H1 (cell line): Measurements from ENCODE around the gene TLE3. TPM values are rescaled to one million over a fixed set of nuclear protein-coding genes. Genes with fewer than 3 reads are reported as not detected.

Experiments used
- CTCF ChIA-PET: fragments of 300-600 bp; sonication (Branson Sonifier 250); formaldehyde crosslinking; loops from one replicate; lab custom pipeline; 2021; ENCODE audit not compliant: partially characterized antibody; lab: Charles Lee
- POLR2A ChIA-PET: fragments of 300-600 bp; sonication (Branson Sonifier 250); formaldehyde crosslinking; loops from one replicate; lab custom pipeline; 2021; ENCODE audit warnings: inconsistent platforms; ENCODE audit not compliant: partially characterized antibody; lab: Charles Lee
- DNase-seq, 2 experiments: peaks; one replicate each; pipeline versions ENCODE4 v3.0.0 to v3.0.0-alpha.2; 2010 to 2022; ENCODE audit warnings: low spot score in 2 of 2, low read depth in 1 of 2, mixed read lengths in 1 of 2
- FAIRE-seq: peaks from 2 replicates; lab custom pipeline; 2011; peaks lifted over from hg19 to GRCh38; lab: Jason Lieb, UNC
- H2AFZ ChIP-seq: 2 replicates; pipeline ENCODE4 v1.8.1; 2012; ENCODE audit warnings: low read length, inconsistent platforms
- H2AK5ac ChIP-seq: 2 replicates; pipeline ENCODE4 v1.6.1; 2013; ENCODE audit warnings: low read depth, low read length
- H2BK120ac ChIP-seq: replicated peaks from 2 replicates; pipeline ENCODE3; 2013; ENCODE audit warnings: low read depth, low read length, inconsistent platforms
- H2BK12ac ChIP-seq: 2 replicates; pipeline ENCODE4 v1.6.1; 2013; ENCODE audit warnings: low read depth, low read length
- H2BK15ac ChIP-seq: 2 replicates; pipeline ENCODE4 v1.6.1; 2013; ENCODE audit warnings: low read length
- H2BK20ac ChIP-seq: 2 replicates; pipeline ENCODE4 v1.6.1; 2013; ENCODE audit warnings: low read length
- H2BK5ac ChIP-seq: 2 replicates; pipeline ENCODE4 v1.6.1; 2013; ENCODE audit warnings: low read depth, low read length
- H3K14ac ChIP-seq: 2 replicates; pipeline ENCODE4 v1.6.1; 2013; ENCODE audit warnings: inconsistent platforms; ENCODE audit not compliant: insufficient read length
- H3K18ac ChIP-seq: 2 replicates; pipeline ENCODE4 v1.6.1; 2013; ENCODE audit warnings: low read length; ENCODE audit errors: extremely low read depth
- H3K23ac ChIP-seq: 2 replicates; pipeline ENCODE4 v1.6.1; 2013; ENCODE audit warnings: inconsistent platforms; ENCODE audit not compliant: insufficient read length
- H3K23me2 ChIP-seq: 2 replicates; pipeline ENCODE4 v1.6.1; 2013; ENCODE audit warnings: low read depth, low read length
- H3K27ac ChIP-seq: 2 replicates; pipeline ENCODE4 v1.6.1; 2011; ENCODE audit warnings: low read depth, low read length, inconsistent platforms
- H3K27me3 ChIP-seq, 4 experiments: replicated peaks in 1 of 4; 1 replicate in 1 of 4; 2 replicates in 3 of 4; pipeline versions ENCODE4 v1.6.1 to v1.8.1; 2011 to 2013; ENCODE audit warnings: low read length in 3 of 4, mild to moderate bottlenecking in 3 of 4, inconsistent platforms in 2 of 4, mixed read lengths in 2 of 4, moderate library complexity in 1 of 4; ENCODE audit not compliant: control insufficient read depth in 3 of 4, insufficient read depth in 3 of 4; ENCODE audit errors: extremely low read depth in 1 of 4
- H3K36me3 ChIP-seq, 4 experiments: 2 replicates each; pipeline versions ENCODE4 v1.6.1 to v1.8.1; 2011 to 2013; ENCODE audit warnings: mild to moderate bottlenecking in 4 of 4, low read length in 3 of 4, moderate library complexity in 2 of 4, control low read depth in 1 of 4, inconsistent platforms in 1 of 4; ENCODE audit not compliant: insufficient read depth in 4 of 4, control insufficient read depth in 2 of 4
- H3K4ac ChIP-seq: replicated peaks from 2 replicates; pipeline ENCODE3; 2013; ENCODE audit warnings: low read length, low read depth, mixed read lengths, inconsistent platforms; ENCODE audit not compliant: insufficient read length
- H3K4me1 ChIP-seq, 4 experiments: replicated peaks in 1 of 4; 1 replicate in 1 of 4; 2 replicates in 3 of 4; pipeline versions ENCODE4 v1.6.1 to v1.8.1; 2011 to 2013; ENCODE audit warnings: low read length in 3 of 4, inconsistent platforms in 2 of 4, mixed read lengths in 1 of 4; ENCODE audit not compliant: insufficient read depth in 4 of 4, control insufficient read depth in 3 of 4
- H3K4me2 ChIP-seq, 2 experiments: 2 replicates each; pipeline versions ENCODE4 v1.6.1 to v1.8.1; 2011 to 2013; ENCODE audit warnings: low read depth in 2 of 2, low read length in 2 of 2, control low read depth in 1 of 2, inconsistent platforms in 1 of 2, mild to moderate bottlenecking in 1 of 2; ENCODE audit not compliant: insufficient read depth in 1 of 2
- H3K4me3 ChIP-seq, 4 experiments: fragments of 200-600, 300-600 bp in 1 of 4; sonication (generic), shearing (Covaris generic), sonication (Bioruptor Twin) in 1 of 4; 2 replicates each; pipeline versions ENCODE4 v1.5.1 to v1.8.1; 2011 to 2016; ENCODE audit warnings: low read length in 4 of 4, low read depth in 3 of 4, control low read depth in 2 of 4, inconsistent platforms in 2 of 4, mild to moderate bottlenecking in 2 of 4, mixed read lengths in 1 of 4, moderate library complexity in 1 of 4; ENCODE audit not compliant: insufficient read depth in 2 of 4; ENCODE audit errors: extremely low read depth in 1 of 4
- H3K56ac ChIP-seq: replicated peaks from 2 replicates; pipeline ENCODE3; 2013; ENCODE audit warnings: low read depth, mild to moderate bottlenecking, mixed read lengths, low read length, inconsistent platforms; ENCODE audit not compliant: insufficient read length
- H3K79me1 ChIP-seq: 2 replicates; pipeline ENCODE4 v1.6.1; 2013; ENCODE audit warnings: low read depth, low read length, control low read depth
- H3K79me2 ChIP-seq, 2 experiments: 2 replicates each; pipeline versions ENCODE4 v1.6.1 to v1.8.1; 2012 to 2013; ENCODE audit warnings: low read length in 2 of 2, mild to moderate bottlenecking in 2 of 2, inconsistent platforms in 1 of 2; ENCODE audit not compliant: insufficient read depth in 2 of 2, control insufficient read depth in 1 of 2
- H3K9ac ChIP-seq, 4 experiments: replicated peaks in 1 of 4; 1 replicate in 1 of 4; 2 replicates in 3 of 4; pipeline versions ENCODE4 v1.6.1 to v1.8.1; 2011 to 2013; ENCODE audit warnings: low read depth in 3 of 4, low read length in 3 of 4, control low read depth in 2 of 4, mild to moderate bottlenecking in 2 of 4, moderate library complexity in 2 of 4, inconsistent platforms in 1 of 4; ENCODE audit errors: extremely low read depth in 1 of 4
- H3K9me3 ChIP-seq, 2 experiments: 2 replicates each; pipeline versions ENCODE4 v1.6.1 to v1.8.1; 2012 to 2013; ENCODE audit warnings: mild to moderate bottlenecking in 2 of 2, moderate library complexity in 2 of 2, control low read depth in 1 of 2, inconsistent platforms in 1 of 2, low read depth in 1 of 2, low read length in 1 of 2, mixed read lengths in 1 of 2; ENCODE audit not compliant: insufficient read depth in 2 of 2
- H4K20me1 ChIP-seq, 2 experiments: replicated peaks in 1 of 2; 2 replicates each; pipeline versions ENCODE3 to v1.8.1; 2011 to 2013; ENCODE audit warnings: inconsistent platforms in 2 of 2, low read length in 2 of 2, mild to moderate bottlenecking in 1 of 2; ENCODE audit not compliant: insufficient read depth in 2 of 2, control insufficient read depth in 1 of 2
- H4K5ac ChIP-seq: 2 replicates; pipeline ENCODE4 v1.6.1; 2013; ENCODE audit warnings: low read length, low read depth, mixed read lengths, inconsistent platforms; ENCODE audit not compliant: insufficient read length
- H4K8ac ChIP-seq: 2 replicates; pipeline ENCODE4 v1.8.0; 2013; ENCODE audit warnings: mild to moderate bottlenecking, moderate library complexity, low read length, inconsistent platforms; ENCODE audit not compliant: insufficient read depth; ENCODE audit errors: extremely low read depth
- H4K91ac ChIP-seq: replicated peaks from 2 replicates; pipeline ENCODE3; 2013; ENCODE audit warnings: low read length, mixed read lengths, inconsistent platforms; ENCODE audit not compliant: insufficient read length
- EP300 ChIP-seq, 2 experiments: IDR thresholded peaks; 1 replicate in 1 of 2; 2 replicates in 1 of 2; pipeline ENCODE4 v1.6.1; 2011 to 2012; ENCODE audit warnings: low read depth in 2 of 2, low read length in 2 of 2, mild to moderate bottlenecking in 2 of 2, borderline replicate concordance in 1 of 2, inconsistent platforms in 1 of 2, moderate library complexity in 1 of 2
- POLR2AphosphoS5 ChIP-seq: IDR thresholded peaks from 2 replicates; pipeline ENCODE4 v1.6.1; 2011; ENCODE audit warnings: low read depth, low read length
- WGBS, 2 experiments: shearing (Covaris generic) in 1 of 2; methylation state at CpG; one replicate each; pipeline versions ENCODE4 v1.1.6 to v1.1.7; 2013 to 2015; ENCODE audit warnings: low lambda C conversion rate in 2 of 2, mixed read lengths in 2 of 2, inconsistent platforms in 1 of 2, low coverage in 1 of 2, missing lambda C conversion rate in 1 of 2; ENCODE audit not compliant: insufficient replicate concordance in 2 of 2, insufficient coverage in 1 of 2, insufficient read length in 1 of 2; ENCODE audit errors: extremely low coverage in 1 of 2, missing lambda C conversion rate in 1 of 2; 5-methylcytosine and 5-hydroxymethylcytosine counted together
- polyA plus RNA-seq, 7 experiments: library from polyadenylated mRNA; depleted of rRNA in 3 of 7; stranded (reverse) in 5 of 7; unstranded in 2 of 7; fragments of >200 nt in 5 of 7; fragments of 200-250 nt in 2 of 7; gene quantifications; 1 replicate in 5 of 7; 2 replicates in 1 of 7; 4 replicates in 1 of 7; pipeline versions ENCODE4 v1.2.1 to v1.2.3, GENCODE V29; 2011 to 2013; ENCODE audit warnings: missing spikeins in 2 of 7, mixed read lengths in 2 of 7
- total RNA-seq: library from RNA; stranded (reverse); fragmentation: NEBNext Ultra II Directional; extraction: Animal tissue kit (Norgen Biotek cat#: 25700); gene quantifications from 2 replicates; pipeline ENCODE4 v1.2.1, GENCODE V29; 2021

Gene TLE3
- total and polyA plus RNA-seq, 2 of the 8 experiments (the other 6 are each of a cell fraction or from before 2014, with no cell fraction given): 25.1 to 61.2 TPM

DNA sequence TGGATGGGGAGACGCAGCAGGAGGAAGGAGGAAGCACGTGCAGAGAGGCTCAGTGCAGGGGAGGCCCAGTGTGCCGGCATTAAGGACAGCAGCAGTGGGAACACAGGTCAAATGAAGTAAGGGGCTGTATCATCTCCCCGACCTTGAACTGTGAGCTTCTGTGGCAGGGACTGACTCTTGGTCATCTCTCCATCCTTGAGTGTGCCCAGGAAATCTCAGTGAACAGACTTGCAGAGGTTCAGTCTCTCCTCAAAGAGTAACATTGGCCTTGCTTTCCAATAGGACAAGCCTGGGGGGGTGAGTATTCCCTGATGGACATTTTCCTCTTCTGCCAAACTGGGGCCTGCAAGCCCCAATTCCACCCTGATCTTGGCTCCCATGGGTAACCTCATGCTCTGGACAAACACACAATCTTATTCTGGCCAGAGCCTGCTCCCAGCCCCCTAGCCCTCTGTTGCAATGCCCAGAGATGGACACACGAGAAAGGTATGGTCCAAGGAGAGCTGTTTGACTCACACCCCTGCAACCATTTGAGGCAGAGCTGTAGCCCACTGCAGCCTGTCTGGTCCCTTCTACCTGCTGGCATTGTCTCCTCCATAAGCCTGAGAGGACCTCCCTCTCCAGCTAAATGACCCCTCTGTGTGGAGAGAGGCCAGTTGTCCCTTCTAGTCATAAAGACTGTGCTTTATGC, 50.9 kb downstream of the TLE3 start:
- no peak overlapping the region for H3K4me3 ChIP-seq
- no peak overlapping the region for H4K91ac ChIP-seq
- FAIRE-seq: no peak
- no peak overlapping the region; the same call in 1 of the 2 replicates for H3K18ac ChIP-seq
- H2AFZ ChIP-seq: no peak overlapping the region
- POLR2A ChIA-PET: interaction anchor here (0.6 to 1.7 kb wide), 4 partner anchors 11 to 283 kb away, joined by 3 to 7 read pairs (median 3); no protein-coding TSS in a partner anchor
- no peak overlapping the region for H3K27ac ChIP-seq
- H3K4me1 ChIP-seq: peaks cover 0 to 7% (median 3%) of the 10 kb centered on the region in 4 experiments; a peak in 5 of 7 replicates
- no peak overlapping the region for H3K14ac ChIP-seq
- no peak overlapping the region for H3K23ac ChIP-seq
- H4K20me1 ChIP-seq: peaks cover 0 to 1% of the 10 kb centered on the region in 2 experiments
- no peak overlapping the region for H4K8ac ChIP-seq
- H3K9me3 ChIP-seq: no peaks in the 10 kb centered on the region
- H3K4me2 ChIP-seq: no peak overlapping the region
- no peaks in the 10 kb centered on the region for H3K27me3 ChIP-seq
- H2BK120ac ChIP-seq: no peak overlapping the region
- no peak overlapping the region for H3K9ac ChIP-seq
- TF ChIP-seq POLR2AphosphoS5 (peak; percentile 65), EP300 (IDR thresholded peaks at IDR 0.05; ENCODE audit: borderline replicate concordance in 1 of 2, low read depth in 2 of 2, low read length in 2 of 2) (no peak)
- no peak overlapping the region for H2AK5ac ChIP-seq
- no peaks in the 10 kb centered on the region for H3K79me2 ChIP-seq
- H4K5ac ChIP-seq: no peak overlapping the region
- peaks cover 14 to 30% (median 21%) of the 10 kb centered on the region in 4 experiments for H3K36me3 ChIP-seq
- no peak overlapping the region for H2BK12ac ChIP-seq
- H2BK15ac ChIP-seq: no peak overlapping the region
- DNase-seq: no peak
- H3K23me2 ChIP-seq: peaks cover 7% of the 10 kb centered on the region; the same call in 1 of the 2 replicates
- CTCF ChIA-PET: interaction anchor here (0.6 to 2.4 kb wide), 4 partner anchors 10 to 698 kb away, joined by 3 to 6 read pairs (median 4); partner anchors contain the start of gene TLE3
- H2BK20ac ChIP-seq: no peak overlapping the region
- no peak overlapping the region for H3K56ac ChIP-seq
- H3K4ac ChIP-seq: no peak overlapping the region
- H2BK5ac ChIP-seq: no peak overlapping the region
- 96% methylated on average over 5 of the region's 5 CpGs; no CpG with 5 or more reads in 1 of the 2 experiments for WGBS, 2 experiments
- H3K79me1 ChIP-seq: no peaks in the 10 kb centered on the region
